Fibroblast of skin of abdomen (primary cell): Measurements from ENCODE around the gene CFAP221.
"Not testable (repeated sequence)": the region's sequence is repeated elsewhere in the genome, so short reads cannot be mapped to it uniquely, and the experiment has no call there.

Source experiments
- DNase-seq: peaks from one replicate; pipeline ENCODE4 v3.0.0-alpha.2; 2013

Gene CFAP221

GRCh38 chr2:119591523-119591922 lies 47.3 kb downstream of the CFAP221 start:
- DNase-seq = no peak

- no peak for DNase-seq
Observed at GRCh38 chr2:119592436-119592835, 48.2 kb downstream of the CFAP221 start.

- no peak for DNase-seq
Observed at GRCh38 chr2:119596638-119597037, 52.4 kb downstream of the CFAP221 start.

- DNase-seq = no peak
Observed at GRCh38 chr2:119598596-119599263, 54.5 kb downstream of the CFAP221 start.

GRCh38 chr2:119599384-119599783 lies 55.1 kb downstream of the CFAP221 start:
- DNase-seq = no peak

- DNase-seq = no peak
Observed at GRCh38 chr2:119605096-119605495, 60.8 kb downstream of the CFAP221 start.

GRCh38 chr2:119606674-119607073 lies 62.4 kb downstream of the CFAP221 start:
- no peak for DNase-seq

- DNase-seq = peak; percentile 16
Observed at GRCh38 chr2:119608553-119608952, 64.3 kb downstream of the CFAP221 start.

- no peak for DNase-seq
Observed at GRCh38 chr2:119609337-119609736, 65.1 kb downstream of the CFAP221 start.

- DNase-seq = not testable (repeated sequence)
Observed at GRCh38 chr2:119614140-119614539, 69.9 kb downstream of the CFAP221 start.

GRCh38 chr2:119616421-119616820 lies 72.2 kb downstream of the CFAP221 start:
- DNase-seq = no peak

- no peak for DNase-seq
Observed at GRCh38 chr2:119617455-119617854, 73.2 kb downstream of the CFAP221 start.

- DNase-seq = not testable (repeated sequence)
Observed at GRCh38 chr2:119618725-119619124, 74.5 kb downstream of the CFAP221 start.

GRCh38 chr2:119625226-119625625 lies 81.0 kb downstream of the CFAP221 start:
- no peak for DNase-seq

GRCh38 chr2:119629323-119629825 lies 85.1 kb downstream of the CFAP221 start:
- DNase-seq = no peak

- no peak for DNase-seq
Observed at GRCh38 chr2:119630121-119630520, 85.9 kb downstream of the CFAP221 start.

GRCh38 chr2:119637371-119637770 lies 93.1 kb downstream of the CFAP221 start:
- DNase-seq = no peak

- no peak for DNase-seq
Observed at GRCh38 chr2:119638246-119638645, 94.0 kb downstream of the CFAP221 start.

GRCh38 chr2:119638685-119639554 lies 94.7 kb downstream of the CFAP221 start:
- peak; percentile 8 for DNase-seq

GRCh38 chr2:119641562-119642258 lies 97.5 kb downstream of the CFAP221 start:
- peak; percentile 66 for DNase-seq

GRCh38 chr2:119644186-119644585 lies 99.9 kb downstream of the CFAP221 start:
- DNase-seq = peak; percentile 27

GRCh38 chr2:119645173-119645855 lies 101.1 kb downstream of the CFAP221 start:
- DNase-seq = peak; percentile 40
